A549 (cell line): ENCODE results near the gene OR6B1. TPM values are rescaled to one million over a fixed set of nuclear protein-coding genes. Genes with fewer than 3 reads are reported as not detected.

Source experiments
- ATAC-seq, 2 experiments: fragments of 200-7000 bp in 1 of 2; fragments of >200 bp in 1 of 2; cut with Nextera tagmentation in 1 of 2; cut with Tn5 transposase in 1 of 2; 3 replicates each; pipeline versions ENCODE4 v1.8.0 to v1.9.1; 2018 to 2020; ENCODE audit warnings: mild to moderate bottlenecking in 1 of 2, moderate library complexity in 1 of 2
- CTCF ChIA-PET: fragments of 300-600 bp; sonication (Branson Sonifier 250); formaldehyde crosslinking; extraction: SDS; loops from one replicate; lab custom pipeline; 2021; ENCODE audit warnings: antibody characterized with exemption, inconsistent platforms; lab: Yijun Ruan, JAX
- POLR2A ChIA-PET: fragments of 350-600 bp; formaldehyde crosslinking; extraction: SDS; loops from one replicate; lab custom pipeline; 2021; ENCODE audit warnings: antibody characterized with exemption, inconsistent platforms; lab: Yijun Ruan, JAX
- DNase-seq, 2 experiments: peaks; one replicate each; pipeline versions ENCODE4 v3.0.0 to v3.0.0-alpha.2; 2011 to 2016; ENCODE audit warnings: low read depth in 1 of 2, low spot score in 1 of 2
- FAIRE-seq: peaks from 2 replicates; lab custom pipeline; 2011; peaks lifted over from hg19 to GRCh38; lab: Jason Lieb, UNC
- H3K27ac ChIP-seq, 2 experiments: fragments of >200 bp; sonication (Bioruptor Twin); formaldehyde crosslinking; 3 replicates each; pipeline ENCODE4 v1.5.1; 2016 to 2017
- H3K4me1 ChIP-seq: fragments of >200 bp; sonication (Bioruptor Twin); formaldehyde crosslinking; 3 replicates; pipeline ENCODE4 v1.6.1; 2016
- H3K4me2 ChIP-seq: fragments of >200 bp; sonication (Bioruptor Twin); formaldehyde crosslinking; 3 replicates; pipeline ENCODE4 v1.6.1; 2016
- H3K4me3 ChIP-seq: fragments of >200 bp; sonication (Bioruptor Twin); formaldehyde crosslinking; 3 replicates; pipeline ENCODE4 v1.5.1; 2016
- H3K9me3 ChIP-seq: fragments of >200 bp; sonication (Bioruptor Twin); formaldehyde crosslinking; 3 replicates; pipeline ENCODE4 v1.6.1; 2016
- ATOH8 ChIP-seq: fragments of 250-450 bp; sonication (Bioruptor Pico); IDR thresholded peaks from 2 replicates; pipeline ENCODE4 v1.5.0; 2020; ENCODE audit warnings: low read depth, mild to moderate bottlenecking, moderate library complexity
- CBX2 ChIP-seq: fragments of 200-600 bp; sonication (generic); IDR thresholded peaks from 2 replicates; pipeline ENCODE4 v1.6.1; 2016; ENCODE audit warnings: low read depth, mild to moderate bottlenecking, borderline replicate concordance
- CHD4 ChIP-seq: fragments of 200-600 bp; sonication (generic); IDR thresholded peaks from 2 replicates; pipeline ENCODE4 v1.6.1; 2016; ENCODE audit warnings: antibody characterized with exemption, mild to moderate bottlenecking, borderline replicate concordance
- E2F6 ChIP-seq: IDR thresholded peaks from 2 replicates; pipeline ENCODE4 v1.6.1; 2012; ENCODE audit warnings: low read depth, borderline replicate concordance
- EHMT2 ChIP-seq: fragments of 200-600 bp; sonication (generic); IDR thresholded peaks from 2 replicates; pipeline ENCODE4 v1.6.1; 2016; ENCODE audit warnings: antibody characterized with exemption, low read depth, mild to moderate bottlenecking, moderate library complexity
- ELK1 ChIP-seq: fragments of 150-350 bp; IDR thresholded peaks from 2 replicates; pipeline ENCODE4 v1.6.1; 2014; ENCODE audit warnings: low read depth, mild to moderate bottlenecking, low read length
- ESRRA ChIP-seq: fragments of 150-350 bp; IDR thresholded peaks from 2 replicates; pipeline ENCODE4 v1.6.1; 2014; ENCODE audit warnings: mild to moderate bottlenecking, low read length, borderline replicate concordance
- FOSL2 ChIP-seq, 2 experiments: fragments of 450-650 bp in 1 of 2; fragments of >200 bp in 1 of 2; sonication (Bioruptor Twin) in 1 of 2; formaldehyde crosslinking; IDR thresholded peaks; 2 replicates each; pipeline versions ENCODE4 v1.5.0 to v1.6.1; 2016 to 2020; ENCODE audit warnings: mild to moderate bottlenecking in 1 of 2, moderate library complexity in 1 of 2
- HDAC2 ChIP-seq: fragments of 200-600 bp; sonication (generic); IDR thresholded peaks from 2 replicates; pipeline ENCODE4 v1.6.1; 2016
- HES2 ChIP-seq: fragments of >200 bp; sonication (Bioruptor Twin); formaldehyde crosslinking; IDR thresholded peaks from 2 replicates; pipeline ENCODE4 v1.6.1; 2016
- HEYL ChIP-seq: fragments of 250-450 bp; sonication (Bioruptor Pico); IDR thresholded peaks from 2 replicates; pipeline ENCODE4 v1.8.0; 2021; ENCODE audit warnings: mild to moderate bottlenecking, moderate library complexity
- JUN ChIP-seq, 2 experiments: fragments of >200 bp; sonication (Bioruptor Twin); formaldehyde crosslinking; IDR thresholded peaks; 2 replicates in 1 of 2; 3 replicates in 1 of 2; pipeline ENCODE4 v1.6.1; 2016 to 2017
- JUNB ChIP-seq: fragments of >200 bp; sonication (Bioruptor Twin); formaldehyde crosslinking; IDR thresholded peaks from 2 replicates; pipeline ENCODE4 v1.6.1; 2016
- KDM5A ChIP-seq: fragments of 200-600 bp; sonication (generic); IDR thresholded peaks from 2 replicates; pipeline ENCODE4 v1.6.1; 2016; ENCODE audit warnings: antibody characterized with exemption, mild to moderate bottlenecking
- MAFK ChIP-seq: fragments of 450-650 bp; IDR thresholded peaks from 2 replicates; pipeline ENCODE4 v1.6.1; 2014; ENCODE audit not compliant: partially characterized antibody
- NPAS2 ChIP-seq: fragments of 250-450 bp; sonication (Bioruptor Pico); IDR thresholded peaks from 2 replicates; pipeline ENCODE4 v1.8.0; 2022; ENCODE audit warnings: mild to moderate bottlenecking, moderate library complexity, borderline replicate concordance
- PHF8 ChIP-seq: fragments of 200-600 bp; sonication (generic); IDR thresholded peaks from 2 replicates; pipeline ENCODE4 v1.6.1; 2016; ENCODE audit warnings: low read depth, mild to moderate bottlenecking, antibody characterized with exemption, moderate library complexity, borderline replicate concordance
- POLR2A ChIP-seq: IDR thresholded peaks from 2 replicates; pipeline ENCODE4 v1.6.1; 2012; ENCODE audit warnings: mild to moderate bottlenecking, low read length
- RAD21 ChIP-seq, 2 experiments: fragments of >200 bp in 1 of 2; sonication (Bioruptor Twin) in 1 of 2; formaldehyde crosslinking in 1 of 2; IDR thresholded peaks in 1 of 2; conservative IDR thresholded peaks in 1 of 2; 2 replicates in 1 of 2; 3 replicates in 1 of 2; pipeline ENCODE4 v1.6.1; 2012 to 2018; ENCODE audit warnings: inconsistent platforms in 1 of 2
- RARB ChIP-seq: fragments of 250-450 bp; sonication (Bioruptor Pico); IDR thresholded peaks from 2 replicates; pipeline ENCODE4 v1.8.0; 2021; ENCODE audit warnings: mild to moderate bottlenecking, moderate library complexity
- REST ChIP-seq: fragments of 200-600 bp; sonication (generic); IDR thresholded peaks from 2 replicates; pipeline ENCODE4 v1.6.1; 2016; ENCODE audit warnings: antibody characterized with exemption, mild to moderate bottlenecking, moderate library complexity
- TFCP2L1 ChIP-seq: fragments of 250-450 bp; sonication (Bioruptor Pico); IDR thresholded peaks from 2 replicates; pipeline ENCODE4 v1.5.0; 2021; ENCODE audit warnings: mild to moderate bottlenecking
- USF2 ChIP-seq: fragments of 450-650 bp; IDR thresholded peaks from 2 replicates; pipeline ENCODE4 v1.6.1; 2014; ENCODE audit warnings: antibody characterized with exemption
- ZFP36 ChIP-seq: fragments of 450-650 bp; IDR thresholded peaks from 2 replicates; pipeline ENCODE4 v1.6.1; 2014; ENCODE audit warnings: borderline replicate concordance; ENCODE audit not compliant: partially characterized antibody
- ZNF302 ChIP-seq: fragments of 250-450 bp; sonication (Bioruptor Pico); IDR thresholded peaks from 2 replicates; pipeline ENCODE4 v1.9.0; 2021; ENCODE audit warnings: inconsistent platforms, mild to moderate bottlenecking, moderate library complexity
- ZSCAN20 ChIP-seq: fragments of 250-450 bp; sonication (Bioruptor Pico); IDR thresholded peaks from 2 replicates; pipeline ENCODE4 v1.8.0; 2022; ENCODE audit warnings: mild to moderate bottlenecking, moderate library complexity
- WGBS: methylation state at CpG from one replicate; pipeline ENCODE4 v1.1.6; 2017; ENCODE audit errors: missing lambda C conversion rate; 5-methylcytosine and 5-hydroxymethylcytosine counted together
- polyA plus RNA-seq, 4 experiments: library from polyadenylated mRNA; depleted of rRNA in 3 of 4; stranded (reverse); fragments of >200 nt; fragmentation: RNase III in 1 of 4; extraction: RNeasy Plus Mini Kit Qiagen cat#74134 plus additional on column Dnase treatment in 1 of 4; gene quantifications; 2 replicates in 3 of 4; 3 replicates in 1 of 4; pipeline ENCODE4 v1.2.3, GENCODE V29; 2011 to 2017

The OR6B1 gene
- polyA plus RNA-seq, 2 of the 4 experiments (the other 2 are of a cell fraction) = not detected

GRCh38 chr7:143992670-143993069, 7.5 kb upstream of the OR6B1 start:
- no peak overlapping the region for H3K27ac ChIP-seq
- ChIA-PET CTCF (no interaction called here), POLR2A (no interaction called here)
- H3K9me3 ChIP-seq = 0 out of 3 replicates have a peak, but pooled peaks cover 5% of the 10 kb centered on the region
- FAIRE-seq (peak; percentile 54), ATAC-seq (no peak), DNase-seq (no peak)
- TF ChIP-seq ZNF302 (CRISPR knock-in tag) = no peak
- TF ChIP-seq JUN (IDR thresholded peaks at IDR 0.05) = no peak
- TF ChIP-seq ZSCAN20 = no peak
- no peak for TF ChIP-seq POLR2A
- TF ChIP-seq ELK1 = no peak
- TF ChIP-seq PHF8 = no peak
- TF ChIP-seq MAFK = no peak
- no peak for TF ChIP-seq ESRRA
- no peak for TF ChIP-seq RAD21 (conservative IDR thresholded peaks at IDR 0.05 in 1 of 2, IDR thresholded peaks at IDR 0.05 in 1 of 2)
- no peak for TF ChIP-seq HEYL (CRISPR knock-in tag)
- TF ChIP-seq REST = no peak
- TF ChIP-seq E2F6 = no peak
- no peaks in the 10 kb centered on the region for H3K4me1 ChIP-seq
- no peak overlapping the region for H3K4me3 ChIP-seq
- no peak overlapping the region for H3K4me2 ChIP-seq

- ChIA-PET CTCF (no interaction called here), POLR2A (no interaction called here)
- Histone ChIP-seq H3K4me1 (no peaks in the 10 kb centered on the region), H3K4me2 (no peak overlapping the region), H3K27ac (no peak overlapping the region), H3K9me3 (0 out of 3 replicates have a peak, but pooled peaks cover 5% of the 10 kb centered on the region), H3K4me3 (no peak overlapping the region)
- 70% methylated on average over 3 of the region's 3 CpGs for WGBS
- no peak for DNase-seq
- no peak for ATAC-seq
- FAIRE-seq = no peak
- TF ChIP-seq NPAS2 (CRISPR knock-in tag) (no peak), JUN (IDR thresholded peaks at IDR 0.05) (no peak), ZFP36 (no peak), HES2 (no peak), POLR2A (no peak), CBX2 (no peak), HDAC2 (no peak), TFCP2L1 (CRISPR knock-in tag) (no peak), RARB (CRISPR knock-in tag) (no peak), ATOH8 (CRISPR knock-in tag) (no peak), MAFK (no peak), EHMT2 (no peak), KDM5A (no peak), ESRRA (no peak), FOSL2 (IDR thresholded peaks at IDR 0.05) (no peak), FOSL2 (CRISPR knock-in tag; IDR thresholded peaks at IDR 0.05) (no peak), CHD4 (no peak), REST (no peak), USF2 (no peak), JUNB (no peak)
Measured at GRCh38 chr7:143993924-143994323, 6.2 kb upstream of the OR6B1 start.
